MM.1S (cell line): ENCODE measurements around the gene CES5A.

ENCODE experiments used
- CTCF ChIP-seq: fragments of 300-600 bp; sonication (generic); IDR thresholded peaks from 2 replicates; pipeline ENCODE4 v1.5.1; 2016; ENCODE audit warnings: antibody characterized with exemption, low read length, mixed read lengths
- EZH2 ChIP-seq: fragments of 300-600 bp; sonication (generic); optimal IDR thresholded peaks from 2 replicates; pipeline ENCODE3; 2017; ENCODE audit warnings: low read depth, mild to moderate bottlenecking, antibody characterized with exemption, low read length, mixed read lengths
- EZH2phosphoT487 ChIP-seq: fragments of 300-600 bp; sonication (generic); IDR thresholded peaks from 2 replicates; pipeline ENCODE4 v1.6.1; 2018; ENCODE audit warnings: antibody characterized with exemption, low read length

GRCh38 chr16:55915096-55915827 is 40.1 kb upstream of the CES5A start:
- TF ChIP-seq EZH2, result no peak
- no peak for TF ChIP-seq CTCF
- TF ChIP-seq EZH2phosphoT487, result no peak
